Astrocyte (in vitro differentiated cells and primary cell): ENCODE results near the gene ZNF593OS. TPM values are rescaled to one million over a fixed set of nuclear protein-coding genes. Genes with fewer than 3 reads are reported as not detected.

Source experiments
- DNase-seq: peaks from one replicate; pipeline ENCODE4 v3.0.0-alpha.2; 2010; ENCODE audit warnings: low read depth
- FAIRE-seq: peaks from 2 replicates; lab custom pipeline; 2011; peaks lifted over from hg19 to GRCh38; lab: Jason Lieb, UNC
- H2AFZ ChIP-seq: 2 replicates; pipeline ENCODE4 v1.6.0; 2012; ENCODE audit warnings: low read depth, low read length, inconsistent platforms
- H3K27ac ChIP-seq: 2 replicates; pipeline ENCODE4 v1.5.1; 2011; ENCODE audit warnings: low read depth, low read length, inconsistent platforms
- H3K27me3 ChIP-seq: 2 replicates; pipeline ENCODE4 v1.6.0; 2011; ENCODE audit warnings: low read length, inconsistent platforms; ENCODE audit not compliant: insufficient read depth
- H3K36me3 ChIP-seq: 2 replicates; pipeline ENCODE4 v1.5.1; 2011; ENCODE audit warnings: low read length, inconsistent platforms; ENCODE audit not compliant: insufficient read depth
- H3K4me1 ChIP-seq: 2 replicates; pipeline ENCODE4 v1.5.1; 2011; ENCODE audit warnings: low read length, inconsistent platforms; ENCODE audit not compliant: insufficient read depth
- H3K4me2 ChIP-seq: 2 replicates; pipeline ENCODE4 v1.6.0; 2012; ENCODE audit warnings: low read length, inconsistent platforms
- H3K4me3 ChIP-seq: 2 replicates; pipeline ENCODE4 v1.5.1; 2011; ENCODE audit warnings: low read depth, mild to moderate bottlenecking, low read length, inconsistent platforms; ENCODE audit not compliant: insufficient read depth
- H3K79me2 ChIP-seq: 2 replicates; pipeline ENCODE4 v1.6.0; 2012; ENCODE audit warnings: mild to moderate bottlenecking, low read length, inconsistent platforms; ENCODE audit not compliant: insufficient read depth
- H3K9ac ChIP-seq: 2 replicates; pipeline ENCODE4 v1.6.0; 2012; ENCODE audit warnings: mild to moderate bottlenecking, low read length, inconsistent platforms
- H3K9me3 ChIP-seq: 2 replicates; pipeline ENCODE4 v1.5.1; 2012; ENCODE audit warnings: low read depth, mild to moderate bottlenecking, low read length, inconsistent platforms; ENCODE audit not compliant: insufficient read depth
- H4K20me1 ChIP-seq: 2 replicates; pipeline ENCODE4 v1.6.0; 2012; ENCODE audit warnings: low read length, inconsistent platforms; ENCODE audit not compliant: insufficient read depth
- H3K27ac Mint-ChIP-seq: one replicate; pipeline ENCODE4 v1.8.0; 2021; ENCODE audit warnings: mild to moderate bottlenecking, mixed read lengths; ENCODE audit not compliant: unreplicated experiment
- H3K27me3 Mint-ChIP-seq: one replicate; pipeline ENCODE4 v1.8.0; 2021; ENCODE audit warnings: low read depth, mixed read lengths; ENCODE audit not compliant: unreplicated experiment
- H3K36me3 Mint-ChIP-seq: one replicate; pipeline ENCODE4 v1.8.0; 2021; ENCODE audit warnings: low read depth, mixed read lengths; ENCODE audit not compliant: unreplicated experiment
- H3K4me1 Mint-ChIP-seq: one replicate; pipeline ENCODE4 v1.8.0; 2021; ENCODE audit warnings: low read depth, mixed read lengths; ENCODE audit not compliant: unreplicated experiment
- H3K4me3 Mint-ChIP-seq: one replicate; pipeline ENCODE4 v1.8.0; 2021; ENCODE audit warnings: mild to moderate bottlenecking, moderate library complexity, mixed read lengths; ENCODE audit not compliant: unreplicated experiment
- H3K9me3 Mint-ChIP-seq: one replicate; pipeline ENCODE4 v1.8.0; 2021; ENCODE audit warnings: mild to moderate bottlenecking, mixed read lengths; ENCODE audit not compliant: unreplicated experiment
- CTCF ChIP-seq: IDR thresholded peaks from 2 replicates; pipeline ENCODE4 v1.5.1; 2011; ENCODE audit warnings: low read depth, mild to moderate bottlenecking, inconsistent platforms, low read length, moderate library complexity; ENCODE audit not compliant: insufficient read depth
- EZH2 ChIP-seq: IDR thresholded peaks from 2 replicates; pipeline ENCODE4 v1.6.1; 2012; ENCODE audit warnings: mild to moderate bottlenecking, low read length, inconsistent platforms; ENCODE audit not compliant: insufficient read depth
- total RNA-seq: library from RNA; stranded (reverse); gene quantifications from 2 replicates; pipeline ENCODE4 v1.2.1, GENCODE V29; 2021

The ZNF593OS gene
- total RNA-seq, 1 donor from 2014 or later, result not detected

DNA sequence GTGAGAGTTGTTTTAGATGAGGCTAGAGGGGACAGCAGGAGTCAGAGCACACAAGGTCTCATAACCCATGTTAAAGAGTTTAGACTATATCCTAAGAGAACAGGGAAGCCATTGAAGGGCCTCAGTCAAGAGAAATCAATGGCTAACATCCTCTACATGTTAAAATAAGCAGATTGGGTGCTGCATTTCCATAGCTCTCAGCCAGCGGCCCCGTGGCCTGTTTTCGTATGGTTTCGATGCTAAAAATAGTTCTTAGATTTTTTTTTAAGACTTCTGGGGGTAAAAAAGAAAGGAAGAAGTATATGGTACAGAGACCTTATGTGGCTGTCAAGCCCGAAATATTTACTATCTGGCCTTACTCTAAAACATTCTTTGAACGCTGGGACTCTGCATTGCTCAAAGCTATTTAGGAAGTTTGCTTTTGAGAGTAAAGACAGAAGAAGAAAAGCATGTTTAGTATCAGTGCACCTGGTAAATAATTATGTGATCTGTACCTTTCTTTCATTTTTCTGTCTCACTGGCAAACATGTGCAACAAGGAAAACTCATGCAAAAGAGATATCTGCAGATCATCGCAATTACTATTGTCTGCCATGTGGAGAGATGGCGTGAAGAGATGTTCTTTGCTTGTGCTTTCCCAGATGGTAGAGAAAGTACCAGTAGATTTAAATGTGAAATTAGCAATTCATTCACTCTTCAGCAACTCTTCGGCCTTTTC is 51.6 kb downstream of the ZNF593OS start:
- Histone ChIP-seq H3K4me1 (peaks cover 9% of the 10 kb centered on the region), H3K27me3 (no peaks in the 10 kb centered on the region), H3K36me3 (peaks cover 4% of the 10 kb centered on the region), H3K9me3 (no peaks in the 10 kb centered on the region), H3K27ac (no peak overlapping the region), H4K20me1 (no peaks in the 10 kb centered on the region), H3K9ac (no peak overlapping the region), H2AFZ (no peak overlapping the region), H3K4me3 (no peak overlapping the region), H3K4me2 (no peak overlapping the region), H3K79me2 (no peaks in the 10 kb centered on the region)
- no peaks in the 10 kb centered on the region for H3K27me3 Mint-ChIP-seq
- H3K4me1 Mint-ChIP-seq, result peaks cover 8% of the 10 kb centered on the region
- no peak overlapping the region for H3K27ac Mint-ChIP-seq
- no peak overlapping the region for H3K4me3 Mint-ChIP-seq
- no peaks in the 10 kb centered on the region for H3K9me3 Mint-ChIP-seq
- no peak for TF ChIP-seq CTCF
- TF ChIP-seq EZH2, result no peak
- FAIRE-seq, result no peak
- no peak for DNase-seq
- peaks cover 3% of the 10 kb centered on the region for H3K36me3 Mint-ChIP-seq

Other genes starting within 250 kb of the ZNF593OS start
- 13.6 and 14.1 TPM in 2 replicates for gene PAFAH2, start 173.8 kb downstream of the ZNF593OS start, total RNA-seq
- 26.4 and 39.9 TPM in 2 replicates for gene EXTL1, start 150.1 kb downstream of the ZNF593OS start, total RNA-seq
- not detected in 2 replicates for gene SLC30A2, start 125.7 kb downstream of the ZNF593OS start, total RNA-seq
- gene TRIM63, start 104.2 kb downstream of the ZNF593OS start, total RNA-seq, result not detected in 2 replicates
- 3.1 and 3.4 TPM in 2 replicates for gene PDIK1L, start 60.0 kb downstream of the ZNF593OS start, total RNA-seq
- 0.70 and 0.77 TPM in 2 replicates for gene FAM110D, start 12.8 kb downstream of the ZNF593OS start, total RNA-seq
- gene C1orf232, start 2.9 kb downstream of the ZNF593OS start, total RNA-seq, result not detected in 2 replicates
- 34.4 and 37.6 TPM in 2 replicates for gene ZNF593, start 1.9 kb downstream of the ZNF593OS start, total RNA-seq
- 4.2 and 5.0 TPM in 2 replicates for gene CNKSR1, start 5.7 kb upstream of the ZNF593OS start, total RNA-seq
- gene CATSPER4, start 18.8 kb upstream of the ZNF593OS start, total RNA-seq, result not detected in 2 replicates
- 10.2 and 10.5 TPM in 2 replicates for gene CEP85, start 62.4 kb upstream of the ZNF593OS start, total RNA-seq
- 301 and 324 TPM in 2 replicates for gene SH3BGRL3, start 108.3 kb upstream of the ZNF593OS start, total RNA-seq
- gene UBXN11, start 134.8 kb upstream of the ZNF593OS start, total RNA-seq, result 12.8 and 13.7 TPM in 2 replicates
- 1.9 TPM in 1 of 2 replicates, not detected in the other for gene CD52, start 146.1 kb upstream of the ZNF593OS start, total RNA-seq
- gene CRYBG2, start 182.3 kb upstream of the ZNF593OS start, total RNA-seq, result 1.8 and 5.3 TPM in 2 replicates
- gene ZNF683, start 200.9 kb upstream of the ZNF593OS start, total RNA-seq, result not detected in 2 replicates
- 16.7 and 43.7 TPM in 2 replicates for gene LIN28A, start 239.0 kb upstream of the ZNF593OS start, total RNA-seq